Measurements from ENCODE around the gene AZIN2. TPM values are rescaled to one million over a fixed set of nuclear protein-coding genes. Genes with fewer than 3 reads are reported as not detected.

AZIN2 gene
- total RNA-seq (2022) (3.3 and 3.6 TPM in 2 replicates), Bru-seq, nascent RNA (percentile 41 among the genes with signal in this experiment), BruChase-seq, experiment 1, labeled RNA remaining after a 6-hour chase (percentile 39 among the genes with signal in this experiment), BruChase-seq, experiment 2, labeled RNA remaining after a 2-hour chase (percentile 49 among the genes with signal in this experiment)
- long read RNA-seq, partial matches to known transcripts: 0 of 4 reads
- long read RNA-seq, other reads (novel, unspliced or antisense): 4 of 4 reads

DNA sequence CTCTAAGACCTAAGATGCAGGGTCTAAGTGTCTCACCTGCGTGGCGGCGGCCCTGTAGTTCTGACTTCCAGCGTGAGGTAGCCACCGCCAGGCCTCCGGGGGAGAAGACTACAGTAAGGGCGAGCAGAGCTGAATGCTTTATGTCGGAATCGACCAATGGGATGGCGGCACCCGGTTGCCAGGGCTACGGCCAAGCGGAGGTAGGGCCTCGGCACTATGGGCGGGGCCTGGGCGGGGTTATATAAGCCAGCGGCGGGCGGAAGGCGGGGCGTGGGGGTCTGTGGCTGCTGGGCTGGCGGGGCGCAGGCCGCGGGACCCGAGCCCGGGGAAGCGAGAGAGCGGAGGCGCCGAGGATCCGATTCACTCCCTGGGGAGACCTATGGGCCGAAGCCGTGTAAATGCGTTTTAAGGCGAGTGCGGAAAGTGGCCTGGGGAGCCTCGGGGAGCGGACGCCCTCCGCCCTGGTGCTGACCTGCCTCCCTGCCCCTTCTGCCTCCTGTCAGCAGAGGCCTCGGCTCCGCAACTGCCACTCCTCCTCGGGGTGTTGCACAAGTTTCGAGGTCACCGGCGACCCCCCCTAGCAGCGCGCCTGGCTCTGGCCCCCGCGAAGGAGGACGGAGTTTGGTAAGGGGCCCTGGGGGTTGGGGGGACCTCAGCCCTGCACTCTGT is at the start of gene AZIN2:
AZIN2 (plus strand) TSS at position 269 of the 669 bp plus-strand sequence. CDS start 1,097 bp downstream, outside the sequence.
- no TSS peak for BruUV-seq (replicated peaks)
- peaks cover 9% of the 10 kb centered on the region for H3K4me1 Mint-ChIP-seq (ENCODE audit: low read depth, unreplicated experiment)

DNA sequence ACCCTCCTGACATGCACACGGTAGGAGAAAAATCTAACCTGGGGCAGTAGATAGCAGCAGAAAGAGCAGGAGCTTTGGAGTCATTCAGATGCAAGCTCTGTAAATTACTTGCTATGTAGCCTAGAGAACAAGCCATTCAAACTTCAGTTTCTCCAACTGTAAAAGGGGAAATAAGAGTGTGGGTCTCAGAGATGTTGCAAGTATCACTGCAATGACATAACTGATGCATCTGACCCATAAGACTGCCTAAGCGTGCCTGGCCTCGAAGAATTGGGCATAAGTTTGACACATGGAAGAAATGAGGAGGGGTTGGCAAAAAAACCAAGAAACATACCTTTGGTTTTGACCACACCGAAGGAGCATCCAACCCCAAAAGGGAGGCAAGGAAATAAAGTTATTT is 49.4 kb upstream of the AZIN2 start:
- DNase-seq: no peak
- Mint-ChIP-seq H3K27ac (ENCODE audit: unreplicated experiment) (no peak overlapping the region), H3K4me1 (ENCODE audit: low read depth, unreplicated experiment) (peaks cover 27% of the 10 kb centered on the region), H3K4me3 (ENCODE audit: low read depth, unreplicated experiment) (no peak overlapping the region), H3K27me3 (ENCODE audit: unreplicated experiment) (no peaks in the 10 kb centered on the region), H3K9me3 (ENCODE audit: low read depth, unreplicated experiment) (no peaks in the 10 kb centered on the region), H3K36me3 (ENCODE audit: insufficient read depth, unreplicated experiment) (peaks cover 39% of the 10 kb centered on the region)
- no TSS peak for BruUV-seq (replicated peaks)
- TF ChIP-seq, protein P1, sequence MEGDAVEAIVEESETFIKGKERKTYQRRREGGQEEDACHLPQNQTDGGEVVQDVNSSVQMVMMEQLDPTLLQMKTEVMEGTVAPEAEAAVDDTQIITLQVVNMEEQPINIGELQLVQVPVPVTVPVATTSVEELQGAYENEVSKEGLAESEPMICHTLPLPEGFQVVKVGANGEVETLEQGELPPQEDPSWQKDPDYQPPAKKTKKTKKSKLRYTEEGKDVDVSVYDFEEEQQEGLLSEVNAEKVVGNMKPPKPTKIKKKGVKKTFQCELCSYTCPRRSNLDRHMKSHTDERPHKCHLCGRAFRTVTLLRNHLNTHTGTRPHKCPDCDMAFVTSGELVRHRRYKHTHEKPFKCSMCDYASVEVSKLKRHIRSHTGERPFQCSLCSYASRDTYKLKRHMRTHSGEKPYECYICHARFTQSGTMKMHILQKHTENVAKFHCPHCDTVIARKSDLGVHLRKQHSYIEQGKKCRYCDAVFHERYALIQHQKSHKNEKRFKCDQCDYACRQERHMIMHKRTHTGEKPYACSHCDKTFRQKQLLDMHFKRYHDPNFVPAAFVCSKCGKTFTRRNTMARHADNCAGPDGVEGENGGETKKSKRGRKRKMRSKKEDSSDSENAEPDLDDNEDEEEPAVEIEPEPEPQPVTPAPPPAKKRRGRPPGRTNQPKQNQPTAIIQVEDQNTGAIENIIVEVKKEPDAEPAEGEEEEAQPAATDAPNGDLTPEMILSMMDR (IDR thresholded peaks at IDR 0.05; ENCODE audit: unreplicated experiment): no peak
- CTCF ChIA-PET: interaction anchor here (0.5 kb wide), 1 partner anchor 78 kb away, joined by 7 read pairs; no protein-coding TSS in a partner anchor
- intact Hi-C loops (cut with micrococcal nuclease; ENCODE audit: unreplicated experiment): no loop called here

More for the DNA sequence above, at the start of gene AZIN2:
- TF ChIP-seq, protein P1 (IDR thresholded peaks at IDR 0.05; ENCODE audit: unreplicated experiment): no peak
- H3K36me3 Mint-ChIP-seq (ENCODE audit: insufficient read depth, unreplicated experiment): peaks cover 19% of the 10 kb centered on the region
- no peaks in the 10 kb centered on the region for H3K9me3 Mint-ChIP-seq (ENCODE audit: low read depth, unreplicated experiment)
- intact Hi-C loops (cut with micrococcal nuclease; ENCODE audit: unreplicated experiment): no loop called here
- CTCF ChIA-PET: interaction anchor here (0.6 to 1.5 kb wide), 2 partner anchors 209 to 262 kb away, joined by 4 read pairs; no protein-coding TSS in a partner anchor
- H3K27me3 Mint-ChIP-seq (ENCODE audit: unreplicated experiment): peaks cover 18% of the 10 kb centered on the region
- H3K27ac Mint-ChIP-seq (ENCODE audit: unreplicated experiment): peak within 1 kb of the TSS; percentile 24
- peak; percentile 96 for DNase-seq
- peak within 1 kb of the TSS; percentile 61 for H3K4me3 Mint-ChIP-seq (ENCODE audit: low read depth, unreplicated experiment)

DNA sequence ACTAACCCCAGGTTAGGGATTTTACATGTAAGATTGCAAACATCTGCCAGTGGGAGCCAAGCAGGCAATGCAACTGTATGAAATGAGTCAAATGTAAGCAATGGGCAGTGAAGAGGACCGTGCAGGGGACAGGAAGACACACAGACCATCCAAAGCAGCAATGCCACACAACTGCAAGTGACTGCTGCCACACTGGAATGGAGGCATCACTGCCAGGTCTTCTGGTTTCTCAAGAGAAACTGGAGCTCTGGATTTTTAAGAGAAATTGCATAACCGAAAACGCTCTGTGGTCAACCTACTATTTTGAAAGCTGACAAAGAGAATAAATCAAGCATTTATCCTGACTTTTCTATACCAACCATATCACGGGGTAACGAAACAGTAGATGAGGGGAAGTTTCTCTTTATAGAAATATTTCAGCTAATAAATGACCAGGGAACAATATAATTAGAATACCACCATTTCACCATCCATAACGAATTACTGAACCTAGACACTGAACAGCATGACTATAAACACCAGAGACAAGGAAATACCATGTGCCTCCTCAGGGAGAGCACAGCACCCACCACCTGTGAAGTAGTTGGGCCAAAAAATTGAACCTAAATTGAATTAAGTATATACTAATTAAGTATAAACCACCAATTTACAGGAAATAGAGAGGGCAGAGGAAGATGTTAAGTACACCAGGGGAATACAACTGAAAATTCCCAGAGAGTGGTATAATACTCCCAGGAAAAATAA is 48.7 kb upstream of the AZIN2 start:
- Mint-ChIP-seq H3K27ac (ENCODE audit: unreplicated experiment) (no peak overlapping the region), H3K27me3 (ENCODE audit: unreplicated experiment) (no peaks in the 10 kb centered on the region), H3K4me3 (ENCODE audit: low read depth, unreplicated experiment) (no peak overlapping the region), H3K4me1 (ENCODE audit: low read depth, unreplicated experiment) (peaks cover 27% of the 10 kb centered on the region), H3K9me3 (ENCODE audit: low read depth, unreplicated experiment) (no peaks in the 10 kb centered on the region), H3K36me3 (ENCODE audit: insufficient read depth, unreplicated experiment) (peaks cover 46% of the 10 kb centered on the region)
- intact Hi-C loops (cut with micrococcal nuclease; ENCODE audit: unreplicated experiment): no loop called here
- no peak for DNase-seq
- CTCF ChIA-PET: interaction anchor here (0.6 kb wide), 1 partner anchor 68 kb away, joined by 4 read pairs; no protein-coding TSS in a partner anchor
- TF ChIP-seq, protein P1 (IDR thresholded peaks at IDR 0.05; ENCODE audit: unreplicated experiment): no peak
- no TSS peak for BruUV-seq (replicated peaks)

DNA sequence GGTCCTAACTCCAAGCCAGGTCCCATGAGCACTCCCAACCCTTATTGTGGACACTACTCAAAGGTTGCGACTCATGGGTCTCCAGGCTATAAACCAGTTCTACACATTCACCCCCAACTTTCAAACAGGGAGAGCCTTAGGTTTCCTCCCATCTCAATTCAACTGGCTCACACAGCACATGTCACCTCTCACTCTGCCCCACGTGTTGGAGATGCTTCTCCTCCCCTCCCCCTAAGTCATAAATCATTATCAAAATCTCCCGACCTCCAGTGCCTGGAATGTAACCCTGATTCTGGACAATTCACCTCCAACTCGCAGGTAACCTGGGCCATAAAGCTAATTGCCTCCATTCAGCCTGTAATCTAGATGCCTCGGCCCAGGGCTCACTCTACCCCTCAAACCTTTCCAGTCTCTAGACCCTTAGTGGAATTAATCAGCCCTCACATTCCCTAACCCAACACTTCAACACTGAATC is 44.9 kb upstream of the AZIN2 start:
- CTCF ChIA-PET: interaction anchor here (1.1 kb wide), 1 partner anchor 44 kb away, joined by 3 read pairs; no protein-coding TSS in a partner anchor
- TF ChIP-seq, protein P1 (IDR thresholded peaks at IDR 0.05; ENCODE audit: unreplicated experiment): no peak
- no peaks in the 10 kb centered on the region for H3K27me3 Mint-ChIP-seq (ENCODE audit: unreplicated experiment)
- no TSS peak for BruUV-seq (replicated peaks)
- peak overlapping the region; percentile 88 for H3K4me3 Mint-ChIP-seq (ENCODE audit: low read depth, unreplicated experiment)
- peak overlapping the region; percentile 54 for H3K27ac Mint-ChIP-seq (ENCODE audit: unreplicated experiment)
- H3K9me3 Mint-ChIP-seq (ENCODE audit: low read depth, unreplicated experiment): no peaks in the 10 kb centered on the region
- H3K36me3 Mint-ChIP-seq (ENCODE audit: insufficient read depth, unreplicated experiment): peaks cover 34% of the 10 kb centered on the region
- H3K4me1 Mint-ChIP-seq (ENCODE audit: low read depth, unreplicated experiment): peaks cover 26% of the 10 kb centered on the region
- intact Hi-C loops (cut with micrococcal nuclease; ENCODE audit: unreplicated experiment): no loop called here
- DNase-seq: no peak
